GM23338 (cell line): ENCODE measurements around the gene DNAJC16.
"Not testable (repeated sequence)": the region's sequence is repeated elsewhere in the genome, so short reads cannot be mapped to it uniquely, and the experiment has no call there.

ENCODE experiments used
- EZH2phosphoT487 ChIP-seq: fragments of 200-600 bp; sonication (generic); IDR thresholded peaks from one replicate; pipeline ENCODE4 v1.8.1; 2018; ENCODE audit warnings: antibody characterized with exemption; ENCODE audit not compliant: unreplicated experiment
- TF ChIP-seq, protein P1 (sequence below): IDR thresholded peaks from one replicate; pipeline ENCODE4 v1.6.1; 2018; ENCODE audit warnings: antibody characterized with exemption; ENCODE audit not compliant: unreplicated experiment
- TF ChIP-seq, protein P2 (sequence below), 2 experiments: fragments of 200-600 bp in 1 of 2; sonication (generic) in 1 of 2; conservative IDR thresholded peaks; 2 replicates each; pipeline versions ENCODE4 v1.5.1 to v1.6.1; 2016 to 2017; ENCODE audit warnings: antibody characterized with exemption in 2 of 2, low read depth in 2 of 2, mild to moderate bottlenecking in 2 of 2, moderate library complexity in 1 of 2

DNA sequence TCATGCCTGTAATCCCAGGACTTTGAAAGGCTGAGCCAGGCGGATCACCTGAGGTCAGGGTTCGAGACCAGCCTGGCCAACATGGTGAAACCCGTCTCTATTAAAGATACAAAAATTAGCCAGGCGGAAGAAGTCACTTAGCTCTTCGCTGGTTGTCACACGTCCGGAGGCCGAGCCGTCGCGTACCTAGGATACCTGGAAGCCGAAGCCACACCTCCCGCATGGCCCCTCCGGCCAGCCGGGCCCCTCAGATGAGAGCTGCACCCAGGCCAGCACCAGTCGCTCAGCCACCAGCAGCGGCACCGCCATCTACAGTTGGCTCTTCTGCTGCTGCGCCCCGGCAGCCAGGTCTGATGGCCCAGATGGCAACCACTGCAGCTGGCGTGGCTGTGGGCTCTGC lies 77.8 kb downstream of the DNAJC16 start:
- not testable (repeated sequence) for TF ChIP-seq EZH2phosphoT487
- TF ChIP-seq, protein P1, sequence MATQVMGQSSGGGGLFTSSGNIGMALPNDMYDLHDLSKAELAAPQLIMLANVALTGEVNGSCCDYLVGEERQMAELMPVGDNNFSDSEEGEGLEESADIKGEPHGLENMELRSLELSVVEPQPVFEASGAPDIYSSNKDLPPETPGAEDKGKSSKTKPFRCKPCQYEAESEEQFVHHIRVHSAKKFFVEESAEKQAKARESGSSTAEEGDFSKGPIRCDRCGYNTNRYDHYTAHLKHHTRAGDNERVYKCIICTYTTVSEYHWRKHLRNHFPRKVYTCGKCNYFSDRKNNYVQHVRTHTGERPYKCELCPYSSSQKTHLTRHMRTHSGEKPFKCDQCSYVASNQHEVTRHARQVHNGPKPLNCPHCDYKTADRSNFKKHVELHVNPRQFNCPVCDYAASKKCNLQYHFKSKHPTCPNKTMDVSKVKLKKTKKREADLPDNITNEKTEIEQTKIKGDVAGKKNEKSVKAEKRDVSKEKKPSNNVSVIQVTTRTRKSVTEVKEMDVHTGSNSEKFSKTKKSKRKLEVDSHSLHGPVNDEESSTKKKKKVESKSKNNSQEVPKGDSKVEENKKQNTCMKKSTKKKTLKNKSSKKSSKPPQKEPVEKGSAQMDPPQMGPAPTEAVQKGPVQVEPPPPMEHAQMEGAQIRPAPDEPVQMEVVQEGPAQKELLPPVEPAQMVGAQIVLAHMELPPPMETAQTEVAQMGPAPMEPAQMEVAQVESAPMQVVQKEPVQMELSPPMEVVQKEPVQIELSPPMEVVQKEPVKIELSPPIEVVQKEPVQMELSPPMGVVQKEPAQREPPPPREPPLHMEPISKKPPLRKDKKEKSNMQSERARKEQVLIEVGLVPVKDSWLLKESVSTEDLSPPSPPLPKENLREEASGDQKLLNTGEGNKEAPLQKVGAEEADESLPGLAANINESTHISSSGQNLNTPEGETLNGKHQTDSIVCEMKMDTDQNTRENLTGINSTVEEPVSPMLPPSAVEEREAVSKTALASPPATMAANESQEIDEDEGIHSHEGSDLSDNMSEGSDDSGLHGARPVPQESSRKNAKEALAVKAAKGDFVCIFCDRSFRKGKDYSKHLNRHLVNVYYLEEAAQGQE = not testable (repeated sequence)
- TF ChIP-seq, protein P2, sequence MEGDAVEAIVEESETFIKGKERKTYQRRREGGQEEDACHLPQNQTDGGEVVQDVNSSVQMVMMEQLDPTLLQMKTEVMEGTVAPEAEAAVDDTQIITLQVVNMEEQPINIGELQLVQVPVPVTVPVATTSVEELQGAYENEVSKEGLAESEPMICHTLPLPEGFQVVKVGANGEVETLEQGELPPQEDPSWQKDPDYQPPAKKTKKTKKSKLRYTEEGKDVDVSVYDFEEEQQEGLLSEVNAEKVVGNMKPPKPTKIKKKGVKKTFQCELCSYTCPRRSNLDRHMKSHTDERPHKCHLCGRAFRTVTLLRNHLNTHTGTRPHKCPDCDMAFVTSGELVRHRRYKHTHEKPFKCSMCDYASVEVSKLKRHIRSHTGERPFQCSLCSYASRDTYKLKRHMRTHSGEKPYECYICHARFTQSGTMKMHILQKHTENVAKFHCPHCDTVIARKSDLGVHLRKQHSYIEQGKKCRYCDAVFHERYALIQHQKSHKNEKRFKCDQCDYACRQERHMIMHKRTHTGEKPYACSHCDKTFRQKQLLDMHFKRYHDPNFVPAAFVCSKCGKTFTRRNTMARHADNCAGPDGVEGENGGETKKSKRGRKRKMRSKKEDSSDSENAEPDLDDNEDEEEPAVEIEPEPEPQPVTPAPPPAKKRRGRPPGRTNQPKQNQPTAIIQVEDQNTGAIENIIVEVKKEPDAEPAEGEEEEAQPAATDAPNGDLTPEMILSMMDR (conservative IDR thresholded peaks at IDR 0.05; ENCODE audit: low read depth in 2 of 2) = not testable (repeated sequence)
